WERI-Rb-1 (cell line): ENCODE measurements around the gene LRRC40.

Experiments
- DNase-seq: peaks from one replicate; pipeline ENCODE4 v3.0.0-alpha.2; 2020
- H3K27ac ChIP-seq: fragments of 250-450 bp; sonication (Bioruptor Pico); 2 replicates; pipeline ENCODE4 v1.5.1; 2020; ENCODE audit warnings: mild to moderate bottlenecking, moderate library complexity
- H3K27me3 ChIP-seq: fragments of 250-450 bp; sonication (Bioruptor Pico); 2 replicates; pipeline ENCODE4 v1.5.1; 2021; ENCODE audit warnings: mild to moderate bottlenecking, low read depth, moderate library complexity; ENCODE audit not compliant: insufficient read depth, severe bottlenecking
- H3K36me3 ChIP-seq: fragments of 250-450 bp; sonication (Bioruptor Pico); 2 replicates; pipeline ENCODE4 v1.5.1; 2020; ENCODE audit warnings: mild to moderate bottlenecking, moderate library complexity
- H3K4me3 ChIP-seq: 2 replicates; pipeline ENCODE4 v1.5.1; 2011; ENCODE audit warnings: low read depth, mild to moderate bottlenecking, control low read depth, low read length
- H3K9me3 ChIP-seq: fragments of 250-450 bp; sonication (Bioruptor Pico); 2 replicates; pipeline ENCODE4 v1.5.1; 2021; ENCODE audit warnings: mild to moderate bottlenecking, moderate library complexity; ENCODE audit not compliant: severe bottlenecking
- CTCF ChIP-seq: IDR thresholded peaks from 2 replicates; pipeline ENCODE4 v1.5.1; 2011; ENCODE audit warnings: low read depth, mild to moderate bottlenecking, control low read depth, inconsistent platforms, low read length

LRRC40 gene

GRCh38 chr1:70205434-70206118, at the start of gene LRRC40:
Gene LRRC40 (minus strand): TSS chr1:70205579. CDS start chr1:70205540, 39 bp downstream.
- Histone ChIP-seq H3K9me3 (no peaks in the 10 kb centered on the region), H3K27me3 (no peaks in the 10 kb centered on the region), H3K36me3 (peaks cover 23% of the 10 kb centered on the region), H3K27ac (peak within 1 kb of the TSS; percentile 90), H3K4me3 (peak within 1 kb of the TSS; percentile 97)
- peak; percentile 96 for DNase-seq
- TF ChIP-seq CTCF = no peak

GRCh38 chr1:70248729-70249128, 43.4 kb upstream of the LRRC40 start:
- Histone ChIP-seq H3K27me3 (no peaks in the 10 kb centered on the region), H3K9me3 (no peaks in the 10 kb centered on the region), H3K36me3 (peaks cover 91% of the 10 kb centered on the region), H3K4me3 (no peak overlapping the region), H3K27ac (no peak overlapping the region)
- no peak for DNase-seq
- TF ChIP-seq CTCF = no peak

- no peaks in the 10 kb centered on the region for H3K27me3 ChIP-seq
- H3K36me3 ChIP-seq = peaks cover 94% of the 10 kb centered on the region
- H3K27ac ChIP-seq = no peak overlapping the region
- no peak overlapping the region for H3K4me3 ChIP-seq
- H3K9me3 ChIP-seq = no peaks in the 10 kb centered on the region
- no peak for TF ChIP-seq CTCF
- DNase-seq = no peak
These were observed 42.4 kb upstream of the LRRC40 start for GRCh38 chr1:70247768-70248167.

- Histone ChIP-seq H3K27ac (no peak overlapping the region), H3K9me3 (no peaks in the 10 kb centered on the region), H3K36me3 (peaks cover 95% of the 10 kb centered on the region), H3K27me3 (no peaks in the 10 kb centered on the region), H3K4me3 (no peak overlapping the region)
- no peak for DNase-seq
- TF ChIP-seq CTCF = no peak
These were observed 41.7 kb upstream of the LRRC40 start for GRCh38 chr1:70247122-70247521.

- no peaks in the 10 kb centered on the region for H3K27me3 ChIP-seq
- no peak overlapping the region for H3K27ac ChIP-seq
- no peak for DNase-seq
- no peak overlapping the region for H3K4me3 ChIP-seq
- TF ChIP-seq CTCF = no peak
- no peaks in the 10 kb centered on the region for H3K9me3 ChIP-seq
- peaks cover 92% of the 10 kb centered on the region for H3K36me3 ChIP-seq
These were observed 34.6 kb upstream of the LRRC40 start for GRCh38 chr1:70239940-70240339.

GRCh38 chr1:70234733-70235132, 29.4 kb upstream of the LRRC40 start:
- TF ChIP-seq CTCF = no peak
- H3K27me3 ChIP-seq = no peaks in the 10 kb centered on the region
- DNase-seq = no peak
- peaks cover 98% of the 10 kb centered on the region for H3K36me3 ChIP-seq
- H3K27ac ChIP-seq = no peak overlapping the region
- H3K9me3 ChIP-seq = no peaks in the 10 kb centered on the region
- H3K4me3 ChIP-seq = no peak overlapping the region
